Hematopoietic multipotent progenitor cell treated with erythropoietin and hydrocortisone succinate and interleukin-3 and kit ligand, for 6 days (in vitro differentiated cells): ENCODE measurements around the gene AARS2.

Experiments used
- DNase-seq: peaks from one replicate; pipeline ENCODE4 v3.0.0-alpha.2; 2015

AARS2 gene

DNA sequence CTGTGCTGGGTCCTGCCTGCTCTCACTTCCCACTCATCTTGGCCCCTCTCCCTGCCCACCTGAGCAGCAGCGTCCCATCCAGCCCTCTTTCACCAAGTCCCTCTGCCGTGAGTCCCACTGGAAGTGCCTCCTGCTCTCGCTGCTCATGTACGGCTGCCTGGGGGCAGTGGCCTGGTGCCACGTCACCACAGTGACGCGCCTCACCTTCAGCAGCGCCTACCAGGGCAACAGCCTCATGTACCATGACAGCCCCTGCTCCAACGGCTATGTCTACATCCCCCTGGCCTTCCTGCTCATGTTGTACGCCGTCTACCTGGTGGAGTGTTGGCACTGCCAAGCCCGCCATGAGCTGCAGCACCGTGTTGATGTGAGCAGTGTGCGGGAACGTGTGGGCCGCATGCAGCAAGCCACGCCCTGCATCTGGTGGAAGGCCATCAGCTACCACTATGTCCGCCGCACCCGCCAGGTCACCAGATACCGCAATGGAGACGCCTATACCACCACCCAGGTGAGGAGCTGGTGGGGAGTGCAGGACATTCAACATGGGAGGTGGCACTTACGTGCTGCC is 40.1 kb downstream of the AARS2 start:
- no peak for DNase-seq

DNA sequence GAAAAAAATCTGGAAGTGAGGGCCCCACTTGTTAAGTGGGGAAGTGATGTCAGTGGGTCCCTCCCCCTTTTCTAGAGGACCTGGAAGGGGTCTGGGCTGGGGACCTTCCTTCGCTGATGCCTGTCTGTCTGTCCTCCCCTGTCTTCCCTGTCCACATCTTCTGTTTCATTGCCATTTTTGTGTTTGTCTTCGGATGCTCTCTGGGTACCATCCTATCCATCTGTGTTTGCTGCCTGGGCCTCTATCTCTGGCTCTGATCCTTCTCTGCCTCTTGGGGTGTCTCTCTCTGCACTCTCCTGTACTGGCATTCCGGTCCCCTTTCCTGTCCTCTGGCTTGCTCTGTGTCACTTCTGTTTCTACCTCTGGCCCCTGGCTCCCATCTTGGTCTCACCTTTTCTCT is 40.6 kb downstream of the AARS2 start:
- no peak for DNase-seq

DNA sequence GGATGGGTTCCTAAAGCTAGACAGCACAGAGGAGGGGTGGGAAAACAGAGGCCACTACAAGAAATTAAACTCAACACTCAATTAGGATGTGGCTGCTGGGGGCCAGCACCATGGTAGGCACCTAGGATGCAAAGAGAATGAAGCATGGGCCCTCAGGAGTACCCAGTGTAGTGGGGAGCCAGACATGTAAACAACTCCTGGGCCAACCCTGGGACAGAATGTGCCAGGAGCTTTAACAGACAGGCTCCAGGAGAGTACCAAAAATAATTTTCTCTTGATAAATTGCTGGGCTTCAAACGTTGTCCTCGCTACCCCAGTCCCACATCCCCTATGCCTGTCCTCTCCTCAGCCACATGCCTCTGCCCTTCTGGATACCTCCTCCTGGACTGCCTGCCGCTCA is 41.2 kb downstream of the AARS2 start:
- DNase-seq, result no peak

DNA sequence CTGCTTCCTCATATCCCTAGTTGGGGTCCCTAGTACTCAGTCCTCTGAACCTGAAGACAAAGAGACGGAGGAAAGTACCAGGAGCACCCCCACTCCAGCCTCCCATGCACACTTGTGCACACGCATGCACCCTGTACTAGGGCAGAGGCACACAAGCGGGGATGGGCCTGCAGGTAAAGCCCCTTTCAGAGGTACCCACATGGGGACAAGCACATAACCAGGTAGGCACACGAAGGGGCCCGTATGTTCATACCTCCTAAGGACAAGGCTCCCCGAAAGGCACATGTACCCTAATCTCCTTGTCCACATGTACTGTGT is 41.8 kb downstream of the AARS2 start:
- no peak for DNase-seq

DNA sequence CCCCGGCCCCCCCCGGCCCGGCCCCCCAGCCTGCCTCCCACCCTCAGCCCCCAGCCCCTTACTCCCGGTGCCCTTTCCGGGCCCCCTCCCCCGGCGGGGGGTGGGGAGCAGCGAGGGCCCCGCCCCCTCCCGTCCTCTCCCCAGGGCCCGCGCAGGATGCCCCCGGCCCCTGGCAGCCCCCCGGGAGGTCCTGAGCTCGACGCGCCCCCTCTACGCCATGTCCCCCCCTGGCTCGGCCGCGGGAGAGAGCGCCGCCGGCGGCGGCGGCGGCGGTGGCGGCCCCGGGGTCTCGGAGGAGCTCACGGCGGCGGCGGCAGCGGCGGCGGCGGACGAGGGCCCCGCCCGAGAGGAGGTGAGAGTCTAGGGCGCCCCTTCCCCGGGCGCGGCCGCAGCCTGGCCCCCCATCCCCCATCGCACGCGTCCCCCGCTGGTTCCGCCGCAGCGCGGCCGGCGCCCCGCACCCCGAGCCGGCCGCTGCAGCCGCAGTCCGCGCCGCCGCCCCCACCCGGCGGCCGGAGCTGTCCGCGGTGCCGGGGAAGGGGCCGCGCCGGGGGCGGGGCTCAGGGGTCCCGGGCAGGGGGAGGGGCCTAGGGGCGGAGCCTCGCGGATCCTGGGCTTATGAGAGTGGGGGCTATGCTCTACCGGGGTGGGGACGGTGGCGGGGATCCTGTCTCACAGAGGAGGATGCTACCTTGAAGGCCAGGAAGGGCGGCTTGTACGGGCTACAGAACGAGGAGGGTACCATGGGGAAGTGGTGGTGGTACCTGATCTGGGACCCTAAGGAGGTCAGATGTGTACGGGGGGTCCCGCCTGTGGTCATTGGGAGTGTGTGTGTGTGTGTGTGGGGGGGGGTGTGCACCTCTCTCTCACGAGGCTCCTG is 42.4 kb downstream of the AARS2 start:
- no peak for DNase-seq

- DNase-seq, result no peak
Measured at GRCh38 chr6:44269921-44270525, 43.1 kb downstream of the AARS2 start, which contains the start of gene TMEM151B. TSS of gene TMEM151B (plus strand) at chr6:44270450. CDS start at chr6:44270743, 293 bp downstream.

DNA sequence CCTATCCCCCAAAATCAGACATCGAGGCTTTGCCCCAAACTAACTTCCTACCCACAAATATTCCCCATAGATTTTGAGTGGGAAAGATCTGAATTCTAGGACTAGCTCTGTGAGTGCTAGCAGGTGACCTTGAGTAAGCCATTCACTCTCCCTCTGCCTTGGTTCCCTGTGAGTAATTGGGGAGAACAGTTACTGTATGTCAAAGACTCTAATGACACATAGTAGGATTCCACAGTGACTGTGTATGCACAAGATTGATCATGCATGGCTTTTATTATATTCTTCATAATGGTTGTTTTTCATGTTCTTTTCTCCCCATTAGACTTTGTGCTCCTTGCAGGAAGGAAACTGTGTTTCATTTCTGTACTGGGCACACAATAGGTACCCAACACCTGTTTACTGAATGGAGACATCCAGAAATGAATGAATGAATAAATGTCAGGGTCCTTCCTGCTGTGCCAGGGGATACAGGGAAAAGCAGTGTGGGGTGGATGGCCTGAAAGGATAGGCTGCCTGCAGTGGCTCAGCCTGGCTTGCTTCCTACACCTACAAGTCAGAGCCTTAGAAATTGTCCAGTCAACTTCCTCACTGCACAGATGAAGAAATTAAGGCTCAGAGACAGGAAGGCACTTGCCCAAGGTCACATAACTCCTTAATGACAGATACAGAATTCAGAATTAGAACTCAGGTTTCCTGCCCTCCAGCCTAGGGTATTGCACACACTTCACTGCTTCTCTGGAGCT is 43.8 kb downstream of the AARS2 start:
- DNase-seq, result no peak

DNA sequence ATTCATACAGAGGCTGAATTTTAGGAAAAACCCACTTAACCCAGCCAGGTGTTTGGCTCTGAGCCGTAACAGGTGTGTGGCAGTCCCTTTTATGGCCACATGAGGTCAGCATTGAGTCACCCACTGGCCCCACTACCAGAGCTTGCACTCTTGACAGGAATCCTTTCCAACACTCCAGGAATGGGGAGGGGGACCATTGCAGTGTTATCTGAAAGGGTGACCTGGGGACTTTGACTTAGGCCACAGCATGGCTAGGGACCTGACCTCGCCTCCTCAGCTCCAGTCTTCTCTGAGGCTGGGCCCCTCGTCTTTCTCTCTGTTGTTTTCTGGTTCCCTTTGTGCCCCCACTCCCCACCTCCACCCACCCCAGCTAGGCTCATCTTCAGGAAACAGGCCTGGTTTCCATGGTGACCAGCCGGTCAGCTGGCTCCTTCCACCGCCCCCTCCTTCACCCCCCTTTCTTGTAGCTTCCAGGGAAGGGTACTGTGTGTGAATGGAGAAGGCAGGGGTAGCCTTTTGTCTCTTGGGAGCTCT is 45.0 kb downstream of the AARS2 start:
- peak; percentile 69 for DNase-seq

GRCh38 chr6:44267252-44267651 is 45.9 kb downstream of the AARS2 start:
- DNase-seq, result no peak

- no peak for DNase-seq
Measured at GRCh38 chr6:44266347-44266746, 46.8 kb downstream of the AARS2 start.

DNA sequence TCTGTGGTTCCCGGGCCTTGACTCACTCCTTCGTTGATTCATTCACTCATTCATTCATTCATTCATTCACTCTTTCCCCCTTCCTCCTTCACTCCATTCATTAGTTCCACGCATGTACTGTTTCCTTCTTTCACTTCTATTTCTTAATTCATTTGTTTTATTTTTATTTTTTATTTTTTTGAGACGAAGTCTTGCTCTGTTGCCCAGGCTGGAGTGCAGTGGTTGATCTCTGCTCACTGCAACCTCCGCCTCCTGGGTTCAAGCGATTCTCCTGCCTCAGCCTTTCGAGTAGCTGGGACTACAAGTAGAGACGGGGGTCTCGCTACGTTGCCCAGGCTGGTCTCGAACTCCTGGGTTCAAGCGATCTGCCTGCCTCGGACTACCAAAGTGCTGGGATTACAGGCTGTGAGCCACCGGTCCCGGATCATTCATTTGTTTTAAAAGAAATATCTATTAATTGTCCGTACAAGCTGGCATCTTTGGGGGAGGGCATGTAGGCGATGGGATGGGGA is 47.4 kb downstream of the AARS2 start:
- no peak for DNase-seq

GRCh38 chr6:44265007-44265721 is 48.0 kb downstream of the AARS2 start, which contains the start of gene NFKBIE:
TSS of gene NFKBIE (minus strand) at chr6:44265551. CDS start at chr6:44265346, 205 bp downstream.
- peak; percentile 90 for DNase-seq

GRCh38 chr6:44264154-44265006 is 48.8 kb downstream of the AARS2 start:
- peak; percentile 83 for DNase-seq

DNA sequence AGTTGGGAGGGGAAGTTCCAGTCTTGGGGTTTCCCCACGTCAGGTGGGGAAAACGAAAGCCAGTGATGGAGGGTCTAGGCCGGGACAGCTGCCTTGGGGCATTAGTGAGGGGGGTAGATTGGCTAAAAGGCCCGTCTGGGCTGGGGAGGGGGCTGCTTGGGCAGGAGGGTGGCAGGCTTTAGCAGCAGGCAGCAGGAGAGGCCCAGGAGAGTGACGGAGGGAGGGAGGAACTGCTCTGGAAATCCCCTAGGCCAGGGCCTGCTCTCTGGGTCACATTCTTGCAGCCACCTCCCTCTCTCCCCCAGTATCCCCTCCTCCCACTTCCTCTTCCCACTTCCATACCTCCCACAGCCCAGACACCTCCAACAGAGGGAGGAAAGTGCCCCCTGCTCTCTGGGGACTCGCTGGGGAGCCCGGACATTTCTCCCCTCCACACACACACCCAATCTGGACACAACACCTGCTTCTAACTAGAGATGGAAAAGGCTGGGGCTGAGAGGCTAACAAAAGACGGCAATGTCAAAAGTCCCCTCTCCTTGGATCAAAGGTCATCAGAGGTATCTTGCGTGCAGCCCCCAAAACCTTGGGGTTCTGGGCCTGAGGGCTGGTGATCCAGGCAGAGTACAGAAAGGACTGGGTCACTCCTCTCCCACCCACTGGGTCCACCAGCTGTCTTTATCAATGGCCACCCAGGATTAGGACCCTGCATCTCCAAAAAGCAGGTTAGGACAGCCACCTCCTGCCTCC is 49.6 kb downstream of the AARS2 start:
- no peak for DNase-seq

- DNase-seq, result no peak
Measured at GRCh38 chr6:44262467-44263353, 50.4 kb downstream of the AARS2 start.

DNA sequence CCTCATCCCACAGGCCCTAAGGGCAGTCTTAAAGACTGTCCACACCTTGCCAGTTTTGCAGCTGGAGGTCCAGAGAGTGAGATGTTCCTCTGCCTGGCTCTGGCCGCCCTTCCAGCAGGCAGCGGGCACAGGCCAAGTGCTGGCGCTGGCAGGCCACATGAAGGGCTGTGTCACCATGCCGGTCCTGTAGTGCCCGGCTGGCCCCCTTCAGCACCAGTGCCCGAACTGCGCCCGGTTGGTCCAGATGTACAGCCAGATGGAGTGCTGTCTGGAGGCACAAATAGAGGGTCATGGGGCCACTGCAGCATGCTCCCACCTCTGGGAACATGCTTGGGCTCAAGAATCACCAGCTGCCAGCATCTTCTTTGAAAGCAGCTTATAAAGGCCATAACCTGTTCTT is 51.6 kb downstream of the AARS2 start:
- DNase-seq, result no peak

DNA sequence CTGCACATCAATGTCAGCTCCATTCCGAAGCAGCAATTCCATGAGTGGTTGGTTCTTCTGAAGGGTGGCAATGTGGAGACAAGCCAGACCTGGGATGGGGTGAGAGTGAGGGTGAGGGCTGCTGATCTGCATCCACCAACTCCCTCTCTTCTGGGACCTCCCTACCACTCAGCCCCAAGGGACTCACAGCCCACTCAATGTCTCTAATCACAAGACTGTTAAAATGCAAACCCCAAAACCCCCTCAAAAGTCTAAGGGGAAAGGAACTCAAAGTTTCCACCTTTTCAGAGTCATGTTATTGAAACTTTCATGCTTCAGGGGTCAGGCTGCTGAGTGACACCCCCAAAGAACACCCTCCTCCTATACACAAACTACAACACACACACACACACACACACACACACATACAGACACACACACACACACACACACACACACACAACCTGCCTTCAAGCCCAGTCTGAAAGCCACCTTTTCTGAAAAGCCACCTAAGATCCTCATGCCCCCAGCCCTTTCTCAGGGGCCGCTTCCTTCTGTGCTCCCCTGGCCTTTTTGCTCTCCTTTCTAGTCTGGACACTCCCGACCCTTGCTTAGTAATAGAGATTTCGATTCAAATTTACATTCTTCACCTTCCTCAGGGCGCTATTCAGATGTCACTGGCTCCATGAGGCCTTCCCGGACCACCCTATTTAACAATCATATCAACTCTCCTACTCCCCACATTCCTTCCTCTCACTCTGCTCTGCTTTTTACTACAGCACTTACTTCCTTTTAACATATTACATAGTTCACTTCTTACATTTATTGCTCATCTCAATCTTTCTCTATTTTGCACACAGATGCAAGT is 52.5 kb downstream of the AARS2 start:
- no peak for DNase-seq

DNA sequence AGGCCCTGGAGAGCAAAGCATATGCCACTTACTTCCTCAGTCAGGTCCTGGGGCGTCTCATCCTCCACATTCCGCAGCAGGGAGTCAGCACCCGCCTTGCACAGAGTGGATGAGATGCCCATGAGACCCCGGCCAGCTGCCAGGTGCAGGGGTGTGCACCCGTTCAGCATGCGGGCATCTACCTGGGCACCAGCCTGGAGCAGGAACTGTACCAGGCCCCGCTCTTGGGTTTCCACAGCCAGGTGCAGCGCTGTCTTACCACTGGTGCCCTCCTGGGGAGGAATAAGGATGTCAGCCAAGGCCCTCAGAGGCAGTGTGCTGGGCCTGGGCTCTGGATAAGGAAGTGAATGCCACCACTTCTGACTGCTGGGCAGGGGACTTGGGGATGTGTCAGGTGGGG is 53.1 kb downstream of the AARS2 start:
- DNase-seq, result no peak
